ENCODE results near the gene SLC22A1. TPM values are rescaled to one million over a fixed set of nuclear protein-coding genes. Genes with fewer than 3 reads are reported as not detected.
"Not testable (repeated sequence)": the region's sequence is repeated elsewhere in the genome, so short reads cannot be mapped to it uniquely, and the experiment has no call there.

The SLC22A1 gene
- total and polyA plus RNA-seq, 2 of the 13 experiments (the other 11 are each of a cell fraction or from before 2014, with no cell fraction given): 0.80 to 0.87 TPM

DNA sequence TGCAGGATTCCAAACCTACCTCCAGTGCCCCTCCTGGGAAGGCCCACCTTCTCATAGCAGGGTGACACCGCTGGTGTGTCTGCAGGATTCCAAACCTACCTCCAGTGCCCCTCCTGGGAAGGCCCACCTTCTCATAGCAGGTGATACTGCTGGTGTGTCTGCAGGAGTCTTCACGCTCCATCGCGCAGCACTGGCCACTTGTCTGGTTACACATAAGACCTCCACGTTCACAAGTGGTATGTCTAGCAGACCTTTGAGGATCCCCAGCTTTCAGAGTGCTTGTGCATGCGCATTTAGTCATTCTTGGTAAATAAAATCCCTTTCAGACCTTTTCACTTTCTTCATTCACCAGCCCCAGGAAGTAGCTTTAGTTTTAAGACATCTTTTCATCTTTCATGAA, 29.4 kb upstream of the SLC22A1 start:
- BruUV-seq (replicated peaks); H2AFZ ChIP-seq (ENCODE audit: low read length); H4K20me1 ChIP-seq (ENCODE audit: insufficient read depth, low read length); in situ Hi-C loops (cut with HindIII; ENCODE audit: extremely low pct_ligation_motif_present, low pct_unique_long_range_greater_than_20kb); DNase-seq (ENCODE audit: low spot score); H3K4me3 ChIP-seq (replicated peaks in 1 of 3; ENCODE audit: insufficient read depth in 1 of 3, low read depth in 2 of 3, low read length in 3 of 3); FAIRE-seq; H3K79me2 ChIP-seq (ENCODE audit: insufficient read depth, low read length); ATAC-seq; H3K9me3 ChIP-seq (ENCODE audit: low read length); H3K27me3 ChIP-seq (ENCODE audit: control insufficient read depth in 1 of 2, insufficient read depth in 2 of 2, low read length in 2 of 2); H3K9ac ChIP-seq (ENCODE audit: insufficient read depth, low read depth, low read length); H3K27ac ChIP-seq (ENCODE audit: extremely low read length, insufficient read depth, low read length); POLR2A ChIA-PET; CTCF ChIA-PET (ENCODE audit: low intra/inter-chr PET ratio, low total read pairs); intact Hi-C loops (cut with micrococcal nuclease; ENCODE audit: unreplicated experiment); H3K4me2 ChIP-seq (ENCODE audit: low read depth, low read length): not testable (repeated sequence)
- Histone ChIP-seq H3K36me3 (replicated peaks in 1 of 2; ENCODE audit: control insufficient read depth in 1 of 2, insufficient read depth in 2 of 2, low read length in 2 of 2) (peaks cover 52 to 88% of the 10 kb centered on the region in 2 experiments), H3K4me1 (ENCODE audit: insufficient read depth, low read length) (peaks cover 11% of the 10 kb centered on the region)
- WGBS (ENCODE audit: low lambda C conversion rate): 96% methylated on average over 6 of the region's 6 CpGs

DNA sequence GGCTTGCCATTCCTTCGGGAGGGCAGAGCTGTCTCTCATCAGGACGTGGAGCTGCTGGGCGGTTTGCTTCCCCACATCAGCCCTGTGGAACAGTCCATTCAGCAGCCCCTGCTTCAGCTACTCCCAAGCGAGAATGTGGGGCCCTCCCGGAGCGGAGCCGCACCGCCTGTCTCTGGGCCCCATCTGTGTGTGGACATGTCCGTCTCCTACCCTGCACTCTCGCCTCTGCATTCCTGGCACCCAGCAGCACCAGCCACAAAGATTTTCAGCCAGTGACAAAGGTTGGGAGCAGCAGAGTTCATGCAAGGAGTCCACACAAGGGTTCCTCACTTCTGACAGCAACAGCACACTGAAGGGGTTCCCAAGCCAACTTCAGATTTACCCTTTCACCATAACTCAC, 29.0 kb upstream of the SLC22A1 start:
- no peak overlapping the region for H3K27ac ChIP-seq (ENCODE audit: extremely low read length, insufficient read depth, low read length)
- no TSS peak for BruUV-seq (replicated peaks)
- DNase-seq (ENCODE audit: low spot score): no peak
- H3K4me3 ChIP-seq (replicated peaks in 1 of 3; ENCODE audit: insufficient read depth in 1 of 3, low read depth in 2 of 3, low read length in 3 of 3): no peak overlapping the region
- WGBS (ENCODE audit: low lambda C conversion rate): 97% methylated on average over 10 of the region's 10 CpGs
- no peaks in the 10 kb centered on the region for H3K9me3 ChIP-seq (ENCODE audit: low read length)
- no peak for ATAC-seq
- H3K4me2 ChIP-seq (ENCODE audit: low read depth, low read length): no peak overlapping the region
- in situ Hi-C loops (cut with HindIII; ENCODE audit: extremely low pct_ligation_motif_present, low pct_unique_long_range_greater_than_20kb) (no loop called here), intact Hi-C loops (cut with micrococcal nuclease; ENCODE audit: unreplicated experiment) (no loop called here)
- TF ChIP-seq ZFP36 (IDR thresholded peaks at IDR 0.05; ENCODE audit: borderline replicate concordance, low read depth, low read length, partially characterized antibody) (no peak), PLRG1 (conservative IDR thresholded peaks at IDR 0.05) (no peak), YY1 (IDR thresholded peaks at IDR 0.05; ENCODE audit: insufficient read depth, insufficient replicate concordance, low read depth, low read length) (no peak)
- FAIRE-seq: no peak
- no peaks in the 10 kb centered on the region for H3K27me3 ChIP-seq (ENCODE audit: control insufficient read depth in 1 of 2, insufficient read depth in 2 of 2, low read length in 2 of 2)
- peaks cover 51 to 88% of the 10 kb centered on the region in 2 experiments for H3K36me3 ChIP-seq (replicated peaks in 1 of 2; ENCODE audit: control insufficient read depth in 1 of 2, insufficient read depth in 2 of 2, low read length in 2 of 2)
- H3K9ac ChIP-seq (ENCODE audit: insufficient read depth, low read depth, low read length): no peak overlapping the region
- CTCF ChIA-PET (ENCODE audit: low intra/inter-chr PET ratio, low total read pairs): no interaction called here
- H4K20me1 ChIP-seq (ENCODE audit: insufficient read depth, low read length): 0 out of 2 replicates have a peak, but pooled peaks cover 4% of the 10 kb centered on the region
- H3K79me2 ChIP-seq (ENCODE audit: insufficient read depth, low read length): no peaks in the 10 kb centered on the region
- no peak overlapping the region for H2AFZ ChIP-seq (ENCODE audit: low read length)
- POLR2A ChIA-PET: no interaction called here
- H3K4me1 ChIP-seq (ENCODE audit: insufficient read depth, low read length): peaks cover 11% of the 10 kb centered on the region

All from HepG2 (cell line).